A549 treated with RU486 at 1 μM for 4 hours (cell line): ENCODE results near the gene TTR. TPM values are rescaled to one million over a fixed set of nuclear protein-coding genes. Genes with fewer than 3 reads are reported as not detected.

ENCODE experiments used
- total RNA-seq: library from RNA; stranded (reverse); fragments of 200-300 nt; extraction: Qiagen RNA extraction; gene quantifications from 5 replicates; pipeline ENCODE4 v1.2.3, GENCODE V29; 2022; ENCODE audit warnings: low read depth

TTR gene
- total RNA-seq: 1.8 TPM in 1 of 5 replicates, not detected in the others

DNA sequence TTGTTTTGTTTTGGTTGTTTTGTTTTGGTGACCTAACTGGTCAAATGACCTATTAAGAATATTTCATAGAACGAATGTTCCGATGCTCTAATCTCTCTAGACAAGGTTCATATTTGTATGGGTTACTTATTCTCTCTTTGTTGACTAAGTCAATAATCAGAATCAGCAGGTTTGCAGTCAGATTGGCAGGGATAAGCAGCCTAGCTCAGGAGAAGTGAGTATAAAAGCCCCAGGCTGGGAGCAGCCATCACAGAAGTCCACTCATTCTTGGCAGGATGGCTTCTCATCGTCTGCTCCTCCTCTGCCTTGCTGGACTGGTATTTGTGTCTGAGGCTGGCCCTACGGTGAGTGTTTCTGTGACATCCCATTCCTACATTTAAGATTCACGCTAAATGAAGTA lies at the start of gene TTR:
Gene TTR (plus strand): TSS at position 250 of the 400 bp plus-strand sequence. CDS start 26 bp downstream, at position 276.

Other genes with a start within 250 kb of the TTR start
- gene DSG4, start 215.1 kb upstream of the TTR start, total RNA-seq: not detected in 5 replicates
- 0.02 to 0.04 TPM (median 0.02 TPM) in 3 of 5 replicates, not detected in the others for gene DSG3, start 144.1 kb upstream of the TTR start, total RNA-seq
- 29.9 to 63.9 TPM (median 58.5 TPM) in 5 replicates for gene DSG2, start 93.7 kb upstream of the TTR start, total RNA-seq
- 2.2 to 9.3 TPM (median 7.3 TPM) in 5 replicates for gene B4GALT6, start 92.7 kb downstream of the TTR start, total RNA-seq
- not detected in 5 replicates for gene SLC25A52, start 169.0 kb downstream of the TTR start, total RNA-seq